GM12801 (cell line): ENCODE results near the gene ABLIM1.

ENCODE experiments used
- CTCF ChIP-seq: IDR thresholded peaks from one replicate; pipeline ENCODE4 v1.5.1; 2011; ENCODE audit warnings: control low read depth; ENCODE audit not compliant: insufficient read length; ENCODE audit errors: extremely low read depth

ABLIM1 gene

GRCh38 chr10:114408112-114408967, 249.7 kb downstream of the ABLIM1 start:
- TF ChIP-seq CTCF: no peak

GRCh38 chr10:114406455-114406854, 251.6 kb downstream of the ABLIM1 start:
- TF ChIP-seq CTCF: no peak

GRCh38 chr10:114405011-114405350, 253.1 kb downstream of the ABLIM1 start:
- no peak for TF ChIP-seq CTCF

GRCh38 chr10:114404171-114405010, 253.7 kb downstream of the ABLIM1 start, which contains the start of gene AFAP1L2:
TSS of gene AFAP1L2 (minus strand) at chr10:114404502. CDS start at chr10:114404455, 47 bp downstream.
- TF ChIP-seq CTCF: no peak

DNA sequence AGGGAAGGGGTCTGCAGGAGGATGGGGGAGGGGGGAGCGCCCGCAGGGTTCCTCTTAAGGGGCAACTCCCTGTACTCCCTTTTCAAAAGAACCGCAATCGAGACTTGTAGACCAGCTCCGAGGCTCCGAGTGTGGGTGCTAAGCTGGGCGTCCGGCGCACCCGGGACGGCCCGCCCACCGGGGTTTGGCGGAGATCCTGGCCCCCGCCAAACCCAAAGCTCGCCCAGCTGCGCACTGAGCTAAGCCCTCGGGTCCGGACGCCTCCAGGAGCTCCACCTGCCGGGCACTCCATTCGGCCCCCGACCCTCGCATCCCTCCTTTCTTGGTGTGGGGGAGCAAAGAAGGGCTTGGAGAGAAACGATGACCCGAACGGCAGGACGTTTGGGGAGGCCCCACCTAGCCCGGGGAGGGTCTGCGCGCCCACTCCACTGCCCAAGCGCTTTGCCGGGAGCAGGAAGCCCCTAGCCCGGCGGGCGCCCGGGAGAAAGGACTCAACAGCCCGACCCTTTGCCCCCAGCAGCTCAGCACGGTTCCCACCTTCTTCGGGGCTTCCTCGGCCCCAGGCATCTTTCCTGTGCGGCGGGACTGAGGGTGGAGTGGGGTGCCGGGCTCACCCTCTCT, 254.4 kb downstream of the ABLIM1 start:
- no peak for TF ChIP-seq CTCF

GRCh38 chr10:114402871-114403540, 255.1 kb downstream of the ABLIM1 start:
- TF ChIP-seq CTCF: no peak
